Astrocyte of the spinal cord (primary cell): Measurements from ENCODE around the gene SH3RF2.

ENCODE experiments used
- DNase-seq: peaks from one replicate; pipeline ENCODE4 v3.0.0; 2011; ENCODE audit warnings: low read depth, low spot score
- H3K4me3 ChIP-seq: 2 replicates; pipeline ENCODE4 v1.5.1; 2011; ENCODE audit warnings: low read depth, mild to moderate bottlenecking, low read length, moderate library complexity
- in situ Hi-C: cut with HindIII; loops from 2 replicates; pipeline ENCODE4 v1.10.0; 2017; ENCODE audit warnings: low sequenced_read_pairs
- TF ChIP-seq, protein P1 (sequence below): IDR thresholded peaks from 2 replicates; pipeline ENCODE4 v1.5.1; 2012; ENCODE audit warnings: low read depth, mild to moderate bottlenecking, low read length, inconsistent platforms

The SH3RF2 gene

DNA sequence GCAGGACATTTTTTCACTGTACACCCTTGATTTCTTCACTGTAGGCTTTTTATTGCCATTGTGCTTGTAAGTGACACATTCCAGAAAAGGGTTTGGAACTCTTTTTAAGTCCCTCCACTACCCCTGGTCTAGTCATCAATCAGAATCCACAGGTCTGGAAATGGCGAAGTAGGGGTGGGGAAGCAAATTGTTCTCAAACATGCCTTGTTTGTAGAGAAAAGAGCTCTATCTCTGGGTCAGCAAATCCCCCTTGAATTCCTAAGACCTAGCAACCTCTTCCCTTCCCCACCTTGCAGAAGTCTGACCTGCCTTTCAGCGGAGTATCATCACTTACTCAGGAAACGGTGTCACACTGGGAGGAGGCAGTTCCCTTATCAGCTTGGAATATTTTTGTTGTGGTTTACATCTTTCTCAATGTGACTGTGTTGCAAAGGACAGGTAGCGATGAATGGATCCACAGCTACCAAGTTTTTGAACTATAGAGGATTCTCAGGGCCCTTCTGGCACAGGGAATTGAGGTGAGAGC is 3.2 kb downstream of the SH3RF2 start:
- no peak for DNase-seq
- in situ Hi-C loops = no loop called here
- no peak overlapping the region for H3K4me3 ChIP-seq
- TF ChIP-seq, protein P1, sequence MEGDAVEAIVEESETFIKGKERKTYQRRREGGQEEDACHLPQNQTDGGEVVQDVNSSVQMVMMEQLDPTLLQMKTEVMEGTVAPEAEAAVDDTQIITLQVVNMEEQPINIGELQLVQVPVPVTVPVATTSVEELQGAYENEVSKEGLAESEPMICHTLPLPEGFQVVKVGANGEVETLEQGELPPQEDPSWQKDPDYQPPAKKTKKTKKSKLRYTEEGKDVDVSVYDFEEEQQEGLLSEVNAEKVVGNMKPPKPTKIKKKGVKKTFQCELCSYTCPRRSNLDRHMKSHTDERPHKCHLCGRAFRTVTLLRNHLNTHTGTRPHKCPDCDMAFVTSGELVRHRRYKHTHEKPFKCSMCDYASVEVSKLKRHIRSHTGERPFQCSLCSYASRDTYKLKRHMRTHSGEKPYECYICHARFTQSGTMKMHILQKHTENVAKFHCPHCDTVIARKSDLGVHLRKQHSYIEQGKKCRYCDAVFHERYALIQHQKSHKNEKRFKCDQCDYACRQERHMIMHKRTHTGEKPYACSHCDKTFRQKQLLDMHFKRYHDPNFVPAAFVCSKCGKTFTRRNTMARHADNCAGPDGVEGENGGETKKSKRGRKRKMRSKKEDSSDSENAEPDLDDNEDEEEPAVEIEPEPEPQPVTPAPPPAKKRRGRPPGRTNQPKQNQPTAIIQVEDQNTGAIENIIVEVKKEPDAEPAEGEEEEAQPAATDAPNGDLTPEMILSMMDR = no peak

DNA sequence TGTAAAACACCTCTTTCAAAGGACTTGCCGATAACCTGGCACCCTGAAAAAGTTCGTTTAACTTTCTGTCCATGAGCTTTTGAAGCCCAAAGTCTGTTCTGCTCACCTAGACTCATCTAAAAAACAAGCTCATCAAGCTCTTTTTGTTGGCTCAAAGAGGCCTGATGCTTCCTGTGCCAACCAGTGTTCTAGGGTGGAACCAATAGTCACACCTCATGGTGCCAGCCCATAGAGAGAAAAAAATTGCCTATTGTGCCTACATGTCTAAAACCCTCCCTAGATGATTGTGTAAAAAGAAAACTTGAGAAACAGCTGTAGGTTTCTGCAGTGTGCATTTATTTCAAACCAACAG is 4.7 kb downstream of the SH3RF2 start:
- no peak for DNase-seq
- TF ChIP-seq, protein P1 = no peak
- no peak overlapping the region for H3K4me3 ChIP-seq
- in situ Hi-C loops = no loop called here

DNA sequence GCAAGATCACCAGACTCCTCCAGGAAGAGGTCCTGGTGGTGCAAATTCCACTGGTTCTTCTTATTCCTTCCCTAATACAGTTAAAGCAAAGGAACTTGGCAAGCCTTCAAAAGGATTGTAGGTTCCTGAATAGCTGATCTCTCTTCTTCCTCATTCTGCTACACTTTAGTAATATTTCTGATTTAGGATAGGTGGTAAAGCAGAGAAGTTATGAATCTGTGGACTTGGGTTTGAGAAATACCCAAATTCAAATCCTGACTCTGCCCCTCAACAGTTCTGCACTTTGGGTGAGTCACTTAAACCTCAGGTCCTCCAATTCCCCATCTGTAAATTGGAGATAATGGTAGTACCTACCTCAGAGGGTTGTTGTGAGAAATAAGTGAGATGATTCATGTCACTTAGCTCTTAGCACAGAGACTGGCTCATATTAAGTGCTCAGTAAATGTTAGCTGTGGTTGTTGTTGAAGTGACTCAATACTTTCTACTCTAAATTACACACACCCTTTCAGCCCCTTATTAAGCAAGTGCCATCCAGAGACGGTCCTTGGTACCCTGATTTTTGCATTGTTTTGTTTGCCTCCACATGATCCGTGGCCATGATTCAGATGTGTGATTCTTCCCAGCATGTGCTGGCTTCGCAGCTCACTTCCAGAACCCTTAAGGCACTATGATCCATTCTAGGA is 5.2 kb downstream of the SH3RF2 start:
- no peak overlapping the region for H3K4me3 ChIP-seq
- TF ChIP-seq, protein P1 = no peak
- peak; percentile 48 for DNase-seq
- in situ Hi-C loops = no loop called here

DNA sequence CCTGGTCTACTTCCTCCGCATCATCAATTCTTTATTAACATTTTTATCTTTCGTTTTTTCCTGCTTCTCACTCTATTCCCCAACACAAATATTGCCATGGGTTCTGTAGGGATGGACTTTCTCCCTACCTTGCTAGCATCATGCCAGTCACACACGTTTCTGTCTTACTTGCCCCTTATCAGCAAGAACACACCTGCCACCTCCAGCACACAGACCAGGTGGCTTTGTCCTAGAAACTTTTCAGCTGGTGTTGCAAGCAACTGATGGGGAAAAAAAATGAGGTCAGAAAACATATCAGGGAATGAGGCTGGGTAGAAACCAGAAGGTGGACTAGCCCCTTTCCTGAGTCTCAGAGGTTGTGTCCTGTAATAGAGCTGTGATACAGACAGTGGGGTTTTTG is 5.8 kb downstream of the SH3RF2 start:
- no peak overlapping the region for H3K4me3 ChIP-seq
- TF ChIP-seq, protein P1 = no peak
- no peak for DNase-seq
- in situ Hi-C loops = no loop called here

DNA sequence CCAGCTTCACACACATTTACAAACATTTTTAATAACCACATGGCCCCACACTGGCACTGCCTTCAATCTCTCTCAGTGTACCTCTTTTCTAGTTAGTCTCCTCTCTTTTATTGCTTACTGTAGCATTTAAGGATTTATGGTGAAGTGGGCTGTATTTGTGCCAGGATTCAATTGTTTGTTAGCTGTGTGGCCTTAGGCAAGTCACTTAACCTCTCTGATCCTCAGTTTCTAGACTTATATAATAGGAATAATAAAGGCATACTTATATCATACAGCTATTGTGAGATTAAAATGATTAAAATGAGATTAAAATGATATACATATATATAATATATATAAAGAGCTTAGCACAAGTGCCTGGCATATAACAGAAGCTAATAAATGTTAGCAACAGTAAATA is 6.4 kb downstream of the SH3RF2 start:
- TF ChIP-seq, protein P1 = no peak
- no peak overlapping the region for H3K4me3 ChIP-seq
- DNase-seq = no peak
- in situ Hi-C loops = no loop called here

DNA sequence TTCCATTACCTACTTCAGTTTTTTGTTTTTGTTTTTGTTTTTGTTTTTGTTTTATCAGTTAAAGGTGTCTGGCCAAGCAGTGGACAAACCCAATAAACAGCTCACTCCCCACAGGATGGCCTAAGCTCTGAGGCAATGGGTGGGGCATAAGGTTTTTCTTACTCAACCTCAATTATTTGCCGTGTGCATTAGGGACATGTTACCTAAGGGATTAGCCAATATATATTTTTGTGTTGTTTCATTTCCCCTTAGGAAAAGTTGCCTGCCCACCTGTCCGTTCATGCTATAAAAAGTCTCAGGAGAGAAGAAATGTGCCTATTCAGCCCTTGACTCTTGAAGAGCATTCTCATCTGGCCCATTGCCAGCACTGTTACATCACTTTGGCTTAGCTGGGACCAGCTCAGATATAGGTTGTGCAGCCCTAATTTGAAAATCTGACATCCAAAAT is 7.3 kb downstream of the SH3RF2 start:
- no peak overlapping the region for H3K4me3 ChIP-seq
- TF ChIP-seq, protein P1 = no peak
- DNase-seq = no peak
- in situ Hi-C loops = no loop called here

DNA sequence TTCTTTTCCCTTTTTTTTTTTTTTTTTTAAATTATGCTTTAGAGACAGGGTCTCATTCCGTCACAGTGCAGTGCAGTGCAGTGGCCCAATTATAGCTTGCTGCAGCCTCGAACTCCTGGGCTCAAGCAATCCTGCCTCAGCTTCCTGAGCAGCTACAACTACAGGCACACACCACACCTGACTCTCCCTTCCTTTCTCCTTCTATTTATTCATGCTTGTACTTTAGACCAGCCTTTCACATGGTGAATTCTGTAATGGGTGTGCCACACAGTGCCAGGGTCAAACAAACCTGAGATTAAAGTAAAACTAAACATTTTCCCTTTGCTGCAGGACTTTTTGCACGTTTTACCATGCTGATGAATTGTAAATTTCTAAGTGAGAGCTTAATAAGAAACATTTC is 8.0 kb downstream of the SH3RF2 start:
- in situ Hi-C loops = no loop called here
- DNase-seq = no peak
- TF ChIP-seq, protein P1 = no peak
- no peak overlapping the region for H3K4me3 ChIP-seq
